OCI-LY1 (cell line): Measurements from ENCODE around the gene KLF5.

Source experiments
- EZH2 ChIP-seq: fragments of 200-600 bp; sonication (generic), shearing (Covaris generic); IDR thresholded peaks from 2 replicates; pipeline ENCODE4 v1.8.0; 2017; ENCODE audit warnings: borderline replicate concordance, mixed run types, mild to moderate bottlenecking, antibody characterized with exemption, low read length, moderate library complexity, mixed read lengths
- TF ChIP-seq, protein P1 (sequence below): fragments of 200-600 bp; sonication (generic), shearing (Covaris generic); IDR thresholded peaks from 2 replicates; pipeline ENCODE4 v1.5.1; 2017; ENCODE audit warnings: mild to moderate bottlenecking, antibody characterized with exemption, low read length, moderate library complexity, mixed read lengths

DNA sequence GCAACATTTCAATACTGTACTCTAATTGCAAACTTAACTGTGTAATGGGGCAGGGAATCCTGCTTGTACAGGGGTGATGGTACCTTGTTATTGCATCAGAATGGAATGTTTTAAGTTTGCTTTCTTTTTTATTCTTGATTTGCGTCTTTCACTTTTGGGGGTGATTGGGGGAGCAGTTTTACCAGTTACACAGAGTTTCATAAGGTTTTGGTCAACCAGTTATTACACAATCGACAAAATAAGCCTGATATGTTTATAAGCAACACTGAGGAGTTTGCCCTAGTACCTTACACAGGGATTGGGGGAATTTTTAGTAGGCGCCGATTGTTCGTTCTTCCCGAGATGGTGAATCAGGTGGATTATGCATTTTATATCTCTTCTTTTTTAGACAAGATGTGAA, 2.7 kb downstream of the KLF5 start:
- TF ChIP-seq, protein P1, sequence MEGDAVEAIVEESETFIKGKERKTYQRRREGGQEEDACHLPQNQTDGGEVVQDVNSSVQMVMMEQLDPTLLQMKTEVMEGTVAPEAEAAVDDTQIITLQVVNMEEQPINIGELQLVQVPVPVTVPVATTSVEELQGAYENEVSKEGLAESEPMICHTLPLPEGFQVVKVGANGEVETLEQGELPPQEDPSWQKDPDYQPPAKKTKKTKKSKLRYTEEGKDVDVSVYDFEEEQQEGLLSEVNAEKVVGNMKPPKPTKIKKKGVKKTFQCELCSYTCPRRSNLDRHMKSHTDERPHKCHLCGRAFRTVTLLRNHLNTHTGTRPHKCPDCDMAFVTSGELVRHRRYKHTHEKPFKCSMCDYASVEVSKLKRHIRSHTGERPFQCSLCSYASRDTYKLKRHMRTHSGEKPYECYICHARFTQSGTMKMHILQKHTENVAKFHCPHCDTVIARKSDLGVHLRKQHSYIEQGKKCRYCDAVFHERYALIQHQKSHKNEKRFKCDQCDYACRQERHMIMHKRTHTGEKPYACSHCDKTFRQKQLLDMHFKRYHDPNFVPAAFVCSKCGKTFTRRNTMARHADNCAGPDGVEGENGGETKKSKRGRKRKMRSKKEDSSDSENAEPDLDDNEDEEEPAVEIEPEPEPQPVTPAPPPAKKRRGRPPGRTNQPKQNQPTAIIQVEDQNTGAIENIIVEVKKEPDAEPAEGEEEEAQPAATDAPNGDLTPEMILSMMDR = no peak
- no peak for TF ChIP-seq EZH2
